ENCODE results near the gene POLRMT. TPM values are rescaled to one million over a fixed set of nuclear protein-coding genes. Genes with fewer than 3 reads are reported as not detected.
A peak's percentile ranks its signal among the peaks of the same experiment; 100 is the strongest.

The POLRMT gene
- polyA plus RNA-seq, 1 of the 3 experiments (the other 2 are of a cell fraction), result 38.2 TPM

GRCh38 chr19:677601-678436 is 44.5 kb upstream of the POLRMT start:
- DNase-seq, result no peak
- H3F3A ChIP-seq (replicated peaks; ENCODE audit: insufficient read depth), result peaks cover 10% of the 10 kb centered on the region
- peak overlapping the region; percentile 89 for H3K4me2 ChIP-seq
- H3K79me2 ChIP-seq (ENCODE audit: insufficient read depth), result peaks cover 26% of the 10 kb centered on the region
- no peak overlapping the region for H3K4me3 ChIP-seq (ENCODE audit: low read depth in 2 of 2, low read length in 1 of 2)
- 80% methylated on average over 11 of the region's 22 CpGs for WGBS (ENCODE audit: low lambda C conversion rate)
- no peak for TF ChIP-seq GATA2 (CRISPR knock-in tag; IDR thresholded peaks at IDR 0.05)
- TF ChIP-seq REST (IDR thresholded peaks at IDR 0.05; ENCODE audit: low read depth, low read length), result no peak
- TF ChIP-seq SIN3A (IDR thresholded peaks at IDR 0.05; ENCODE audit: borderline replicate concordance, low read depth, low read length), result no peak
- TF ChIP-seq PBX3 (IDR thresholded peaks at IDR 0.05), result no peak
- TF ChIP-seq RFX5 (IDR thresholded peaks at IDR 0.05; ENCODE audit: low read length), result no peak
- no peak for TF ChIP-seq JUND (IDR thresholded peaks at IDR 0.05)
- no peak for TF ChIP-seq SMC3 (IDR thresholded peaks at IDR 0.05; ENCODE audit: low read depth, low read length)
- TF ChIP-seq EZH2phosphoT487 (IDR thresholded peaks at IDR 0.05; ENCODE audit: borderline replicate concordance, low read depth), result no peak
- no peak for TF ChIP-seq YY1 (IDR thresholded peaks at IDR 0.05; ENCODE audit: low read depth)
- TF ChIP-seq, protein P1, sequence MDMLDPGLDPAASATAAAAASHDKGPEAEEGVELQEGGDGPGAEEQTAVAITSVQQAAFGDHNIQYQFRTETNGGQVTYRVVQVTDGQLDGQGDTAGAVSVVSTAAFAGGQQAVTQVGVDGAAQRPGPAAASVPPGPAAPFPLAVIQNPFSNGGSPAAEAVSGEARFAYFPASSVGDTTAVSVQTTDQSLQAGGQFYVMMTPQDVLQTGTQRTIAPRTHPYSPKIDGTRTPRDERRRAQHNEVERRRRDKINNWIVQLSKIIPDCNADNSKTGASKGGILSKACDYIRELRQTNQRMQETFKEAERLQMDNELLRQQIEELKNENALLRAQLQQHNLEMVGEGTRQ (IDR thresholded peaks at IDR 0.05; ENCODE audit: borderline replicate concordance, low read depth, low read length), result no peak
- no peak for TF ChIP-seq RXRA (IDR thresholded peaks at IDR 0.05; ENCODE audit: borderline replicate concordance, low read depth)
- no peak for TF ChIP-seq TAF1 (IDR thresholded peaks at IDR 0.05; ENCODE audit: borderline replicate concordance, low read depth, low read length)
- POLR2A ChIA-PET, result no interaction called here
- H3K9ac ChIP-seq, result peak overlapping the region; percentile 7; the same call in 1 of the 2 replicates
- H3K27ac ChIP-seq (ENCODE audit: low read depth in 2 of 2, low read length in 1 of 2), result peak overlapping the region in 1 of 2 experiments; percentile 44; a peak in 2 of 4 replicates
- no peaks in the 10 kb centered on the region for H4K20me1 ChIP-seq (ENCODE audit: insufficient read depth)
- no peaks in the 10 kb centered on the region for H3K27me3 ChIP-seq (ENCODE audit: insufficient read depth)
- CTCF ChIA-PET, result interaction anchor here (0.6 to 6.0 kb wide), 6 partner anchors 26 to 92 kb away, joined by 3 to 33 read pairs (median 4); no protein-coding TSS in a partner anchor
- H3K9me2 ChIP-seq, result no peaks in the 10 kb centered on the region
- H3K4me1 ChIP-seq (ENCODE audit: control insufficient read depth in 1 of 2, insufficient read depth in 2 of 2, low read depth in 1 of 2, low read length in 1 of 2), result peaks cover 8 to 33% of the 10 kb centered on the region in 2 experiments; a peak in 3 of 4 replicates
- peaks cover 0 to 3% of the 10 kb centered on the region in 2 experiments for H3K36me3 ChIP-seq (replicated peaks in 1 of 2; ENCODE audit: control insufficient read depth in 1 of 2, insufficient read depth in 2 of 2, low read length in 1 of 2)
- H2AFZ ChIP-seq (ENCODE audit: low read depth), result no peak overlapping the region
- no peaks in the 10 kb centered on the region for H3K9me3 ChIP-seq

All from SK-N-SH (cell line).